T-helper 2 cell treated with Interferon-gamma antibody and Interleukin-4, amounts not matched to agents 100 ng/mL and 5 ng/mL, for 36 hours (primary cell): Measurements from ENCODE around the gene CDHR3. TPM values are rescaled to one million over a fixed set of nuclear protein-coding genes. Genes with fewer than 3 reads are reported as not detected.
"Not testable (repeated sequence)": the region's sequence is repeated elsewhere in the genome, so short reads cannot be mapped to it uniquely, and the experiment has no call there.

Source experiments
- intact Hi-C: fragments of 100-400 bp; cut with micrococcal nuclease; formaldehyde crosslinking; loops from one replicate; pipeline ENCODE4 v1.15.1; 2023
- total RNA-seq: library from RNA; stranded (reverse); gene quantifications from 2 replicates; pipeline ENCODE4 v1.2.3, GENCODE V29; 2022

CDHR3 gene
- total RNA-seq, 1 donor from 2014 or later, result 2.7 TPM

GRCh38 chr7:105955651-105956466 is 7.2 kb upstream of the CDHR3 start:
- intact Hi-C loops, result not testable (repeated sequence)

- intact Hi-C loops, result no loop called here
Observed at GRCh38 chr7:105958012-105958411, 5.1 kb upstream of the CDHR3 start.

GRCh38 chr7:105962353-105962752 is 711 bp upstream of the CDHR3 start:
- intact Hi-C loops, result no loop called here

- intact Hi-C loops, result no loop called here
Observed at GRCh38 chr7:105971845-105972244, 8.8 kb downstream of the CDHR3 start.

GRCh38 chr7:105972276-105972675 is 9.2 kb downstream of the CDHR3 start:
- intact Hi-C loops, result no loop called here

GRCh38 chr7:105974471-105974870 is 11.4 kb downstream of the CDHR3 start:
- intact Hi-C loops, result no loop called here

- intact Hi-C loops, result no loop called here
Observed at GRCh38 chr7:105975770-105976417, 12.8 kb downstream of the CDHR3 start.

- intact Hi-C loops, result no loop called here
Observed at GRCh38 chr7:105976868-105977267, 13.8 kb downstream of the CDHR3 start.

- intact Hi-C loops, result no loop called here
Observed at GRCh38 chr7:105978035-105978434, 15.0 kb downstream of the CDHR3 start.

- intact Hi-C loops, result no loop called here
Observed at GRCh38 chr7:105978974-105979373, 15.9 kb downstream of the CDHR3 start.

GRCh38 chr7:105979405-105979804 is 16.3 kb downstream of the CDHR3 start:
- intact Hi-C loops, result no loop called here

GRCh38 chr7:105980645-105981396 is 17.8 kb downstream of the CDHR3 start:
- intact Hi-C loops, result no loop called here

- intact Hi-C loops, result no loop called here
Observed at GRCh38 chr7:105982388-105982787, 19.3 kb downstream of the CDHR3 start.

GRCh38 chr7:105984808-105985207 is 21.7 kb downstream of the CDHR3 start:
- intact Hi-C loops, result not testable (repeated sequence)

GRCh38 chr7:105985229-105985628 is 22.2 kb downstream of the CDHR3 start:
- intact Hi-C loops, result no loop called here

- intact Hi-C loops, result no loop called here
Observed at GRCh38 chr7:105985672-105986215, 22.7 kb downstream of the CDHR3 start.

- intact Hi-C loops, result no loop called here
Observed at GRCh38 chr7:105987046-105987445, 24.0 kb downstream of the CDHR3 start.

- intact Hi-C loops, result no loop called here
Observed at GRCh38 chr7:105988276-105988675, 25.2 kb downstream of the CDHR3 start.

- intact Hi-C loops, result no loop called here
Observed at GRCh38 chr7:105989191-105989590, 26.1 kb downstream of the CDHR3 start.

- intact Hi-C loops, result no loop called here
Observed at GRCh38 chr7:105989686-105990085, 26.6 kb downstream of the CDHR3 start.

GRCh38 chr7:105990141-105990540 is 27.1 kb downstream of the CDHR3 start:
- intact Hi-C loops, result no loop called here
